ENCODE measurements around the gene CBARP.
A peak's percentile ranks its signal among the peaks of the same experiment; 100 is the strongest.

The CBARP gene

DNA sequence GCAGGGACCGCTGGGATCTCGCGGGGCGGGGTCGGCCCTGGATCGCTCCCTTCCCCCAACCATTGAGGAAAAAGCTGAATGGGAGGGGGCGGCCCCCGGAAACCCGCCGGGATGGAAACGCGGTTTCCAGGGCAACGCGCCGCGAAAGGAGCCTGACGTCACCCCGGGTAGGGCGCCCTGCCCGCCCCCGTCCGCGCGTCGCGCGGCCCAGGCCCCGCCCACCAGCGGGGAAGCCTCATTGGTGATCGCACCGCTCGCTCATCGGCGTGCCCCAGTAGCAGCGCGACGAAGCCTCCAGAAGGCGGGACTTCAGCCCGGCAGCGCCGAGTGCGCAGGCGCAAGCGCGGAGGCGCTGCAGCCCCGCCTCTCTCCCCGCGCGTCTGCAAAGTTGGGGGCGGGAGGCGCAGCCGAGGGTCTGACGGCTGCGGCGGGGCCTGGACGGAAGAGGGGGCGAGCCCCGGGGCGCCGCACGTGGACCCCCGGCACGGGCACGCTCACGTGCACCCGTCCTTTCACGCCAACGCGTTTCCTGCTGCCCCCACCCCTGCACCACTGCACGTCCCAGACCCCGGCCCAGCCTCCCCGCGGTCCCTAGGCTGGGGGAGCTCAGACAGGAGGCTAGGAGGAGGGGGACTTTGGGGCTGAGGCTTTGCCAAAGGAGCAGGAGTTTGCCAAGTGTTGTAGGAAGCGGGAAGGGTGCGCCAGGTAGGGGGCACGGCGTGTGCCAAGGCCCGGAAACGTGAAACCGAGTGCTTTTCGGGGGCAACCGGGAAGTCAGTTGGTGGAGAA is 23.1 kb upstream of the CBARP start (continued):
- TF ChIP-seq, protein P1, sequence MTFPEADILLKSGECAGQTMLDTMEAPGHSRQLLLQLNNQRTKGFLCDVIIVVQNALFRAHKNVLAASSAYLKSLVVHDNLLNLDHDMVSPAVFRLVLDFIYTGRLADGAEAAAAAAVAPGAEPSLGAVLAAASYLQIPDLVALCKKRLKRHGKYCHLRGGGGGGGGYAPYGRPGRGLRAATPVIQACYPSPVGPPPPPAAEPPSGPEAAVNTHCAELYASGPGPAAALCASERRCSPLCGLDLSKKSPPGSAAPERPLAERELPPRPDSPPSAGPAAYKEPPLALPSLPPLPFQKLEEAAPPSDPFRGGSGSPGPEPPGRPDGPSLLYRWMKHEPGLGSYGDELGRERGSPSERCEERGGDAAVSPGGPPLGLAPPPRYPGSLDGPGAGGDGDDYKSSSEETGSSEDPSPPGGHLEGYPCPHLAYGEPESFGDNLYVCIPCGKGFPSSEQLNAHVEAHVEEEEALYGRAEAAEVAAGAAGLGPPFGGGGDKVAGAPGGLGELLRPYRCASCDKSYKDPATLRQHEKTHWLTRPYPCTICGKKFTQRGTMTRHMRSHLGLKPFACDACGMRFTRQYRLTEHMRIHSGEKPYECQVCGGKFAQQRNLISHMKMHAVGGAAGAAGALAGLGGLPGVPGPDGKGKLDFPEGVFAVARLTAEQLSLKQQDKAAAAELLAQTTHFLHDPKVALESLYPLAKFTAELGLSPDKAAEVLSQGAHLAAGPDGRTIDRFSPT (tag by site-specific recombination; IDR thresholded peaks at IDR 0.05), result peak; percentile 88
- TF ChIP-seq, protein P2, sequence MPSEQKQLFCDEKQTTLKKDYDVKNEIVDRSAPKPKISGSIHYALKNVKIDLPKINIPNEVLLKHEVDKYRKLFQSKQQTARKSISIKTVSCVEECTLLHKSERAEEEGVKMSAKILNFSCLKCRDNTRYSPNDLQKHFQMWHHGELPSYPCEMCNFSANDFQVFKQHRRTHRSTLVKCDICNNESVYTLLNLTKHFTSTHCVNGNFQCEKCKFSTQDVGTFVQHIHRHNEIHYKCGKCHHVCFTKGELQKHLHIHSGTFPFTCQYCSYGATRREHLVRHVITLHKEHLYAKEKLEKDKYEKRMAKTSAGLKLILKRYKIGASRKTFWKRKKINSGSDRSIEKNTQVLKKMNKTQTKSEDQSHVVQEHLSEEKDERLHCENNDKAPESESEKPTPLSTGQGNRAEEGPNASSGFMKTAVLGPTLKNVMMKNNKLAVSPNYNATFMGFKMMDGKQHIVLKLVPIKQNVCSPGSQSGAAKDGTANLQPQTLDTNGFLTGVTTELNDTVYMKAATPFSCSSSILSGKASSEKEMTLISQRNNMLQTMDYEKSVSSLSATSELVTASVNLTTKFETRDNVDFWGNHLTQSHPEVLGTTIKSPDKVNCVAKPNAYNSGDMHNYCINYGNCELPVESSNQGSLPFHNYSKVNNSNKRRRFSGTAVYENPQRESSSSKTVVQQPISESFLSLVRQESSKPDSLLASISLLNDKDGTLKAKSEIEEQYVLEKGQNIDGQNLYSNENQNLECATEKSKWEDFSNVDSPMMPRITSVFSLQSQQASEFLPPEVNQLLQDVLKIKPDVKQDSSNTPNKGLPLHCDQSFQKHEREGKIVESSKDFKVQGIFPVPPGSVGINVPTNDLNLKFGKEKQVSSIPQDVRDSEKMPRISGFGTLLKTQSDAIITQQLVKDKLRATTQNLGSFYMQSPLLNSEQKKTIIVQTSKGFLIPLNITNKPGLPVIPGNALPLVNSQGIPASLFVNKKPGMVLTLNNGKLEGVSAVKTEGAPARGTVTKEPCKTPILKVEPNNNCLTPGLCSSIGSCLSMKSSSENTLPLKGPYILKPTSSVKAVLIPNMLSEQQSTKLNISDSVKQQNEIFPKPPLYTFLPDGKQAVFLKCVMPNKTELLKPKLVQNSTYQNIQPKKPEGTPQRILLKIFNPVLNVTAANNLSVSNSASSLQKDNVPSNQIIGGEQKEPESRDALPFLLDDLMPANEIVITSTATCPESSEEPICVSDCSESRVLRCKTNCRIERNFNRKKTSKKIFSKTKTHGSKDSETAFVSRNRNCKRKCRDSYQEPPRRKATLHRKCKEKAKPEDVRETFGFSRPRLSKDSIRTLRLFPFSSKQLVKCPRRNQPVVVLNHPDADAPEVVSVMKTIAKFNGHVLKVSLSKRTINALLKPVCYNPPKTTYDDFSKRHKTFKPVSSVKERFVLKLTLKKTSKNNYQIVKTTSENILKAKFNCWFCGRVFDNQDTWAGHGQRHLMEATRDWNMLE (tag by site-specific recombination; conservative IDR thresholded peaks at IDR 0.05; ENCODE audit: low read depth), result no peak
- TF ChIP-seq, protein P3, sequence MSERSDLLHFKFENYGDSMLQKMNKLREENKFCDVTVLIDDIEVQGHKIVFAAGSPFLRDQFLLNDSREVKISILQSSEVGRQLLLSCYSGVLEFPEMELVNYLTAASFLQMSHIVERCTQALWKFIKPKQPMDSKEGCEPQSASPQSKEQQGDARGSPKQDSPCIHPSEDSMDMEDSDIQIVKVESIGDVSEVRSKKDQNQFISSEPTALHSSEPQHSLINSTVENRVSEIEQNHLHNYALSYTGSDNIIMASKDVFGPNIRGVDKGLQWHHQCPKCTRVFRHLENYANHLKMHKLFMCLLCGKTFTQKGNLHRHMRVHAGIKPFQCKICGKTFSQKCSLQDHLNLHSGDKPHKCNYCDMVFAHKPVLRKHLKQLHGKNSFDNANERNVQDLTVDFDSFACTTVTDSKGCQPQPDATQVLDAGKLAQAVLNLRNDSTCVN (tag by site-specific recombination; optimal IDR thresholded peaks at IDR 0.05), result peak; percentile 95
- TF ChIP-seq ZNF600 (tag by site-specific recombination; IDR thresholded peaks at IDR 0.05) (no peak), GLIS2 (tag by site-specific recombination; IDR thresholded peaks at IDR 0.05) (peak; percentile 85), SP2 (tag by site-specific recombination; IDR thresholded peaks at IDR 0.05) (peak; percentile 97), SP7 (tag by site-specific recombination; IDR thresholded peaks at IDR 0.05) (peak; percentile 15), ZNF76 (tag by site-specific recombination; IDR thresholded peaks at IDR 0.05; ENCODE audit: borderline replicate concordance, low read depth) (0 out of 2 replicates have a peak, but pooled peaks have one; percentile 17), ZEB2 (tag by site-specific recombination; IDR thresholded peaks at IDR 0.05) (peak; percentile 16), ZNF585B (tag by site-specific recombination; IDR thresholded peaks at IDR 0.05) (no peak), ZFP3 (tag by site-specific recombination; IDR thresholded peaks at IDR 0.05; ENCODE audit: low read depth) (peak; percentile 80; the same call in 1 of the 2 replicates), EGR2 (tag by site-specific recombination; IDR thresholded peaks at IDR 0.05; ENCODE audit: low read depth) (peak; percentile 82), ZNF2 (tag by site-specific recombination; IDR thresholded peaks at IDR 0.05) (0 out of 2 replicates have a peak, but pooled peaks have one; percentile 18), ZSCAN30 (tag by site-specific recombination; IDR thresholded peaks at IDR 0.05) (no peak), ZNF133 (tag by site-specific recombination; IDR thresholded peaks at IDR 0.05) (no peak), YY2 (tag by site-specific recombination; IDR thresholded peaks at IDR 0.05) (0 out of 2 replicates have a peak, but pooled peaks have one; percentile 19), ZNF660 (tag by site-specific recombination; IDR thresholded peaks at IDR 0.05) (peak; percentile 49; the same call in 1 of the 2 replicates), IKZF3 (tag by site-specific recombination; IDR thresholded peaks at IDR 0.05) (peak; percentile 87), KLF16 (tag by site-specific recombination; IDR thresholded peaks at IDR 0.05) (no peak), ZBTB20 (tag by site-specific recombination; IDR thresholded peaks at IDR 0.05) (peak; percentile 65), ZNF239 (tag by site-specific recombination; IDR thresholded peaks at IDR 0.05) (no peak; the same call in 1 of the 2 replicates), FEZF1 (tag by site-specific recombination; IDR thresholded peaks at IDR 0.05) (no peak), ZNF335 (tag by site-specific recombination; conservative IDR thresholded peaks at IDR 0.05) (peak; percentile 65), MYNN (tag by site-specific recombination; IDR thresholded peaks at IDR 0.05; ENCODE audit: borderline replicate concordance) (peak; percentile 8; the same call in 1 of the 2 replicates), ZFHX2 (tag by site-specific recombination; conservative IDR thresholded peaks at IDR 0.05) (peak; percentile 96), ZNF514 (tag by site-specific recombination; IDR thresholded peaks at IDR 0.05) (no peak), SP3 (tag by site-specific recombination; IDR thresholded peaks at IDR 0.05) (peak; percentile 95), WT1 (tag by site-specific recombination; IDR thresholded peaks at IDR 0.05) (no peak)
- TF ChIP-seq, protein P4, sequence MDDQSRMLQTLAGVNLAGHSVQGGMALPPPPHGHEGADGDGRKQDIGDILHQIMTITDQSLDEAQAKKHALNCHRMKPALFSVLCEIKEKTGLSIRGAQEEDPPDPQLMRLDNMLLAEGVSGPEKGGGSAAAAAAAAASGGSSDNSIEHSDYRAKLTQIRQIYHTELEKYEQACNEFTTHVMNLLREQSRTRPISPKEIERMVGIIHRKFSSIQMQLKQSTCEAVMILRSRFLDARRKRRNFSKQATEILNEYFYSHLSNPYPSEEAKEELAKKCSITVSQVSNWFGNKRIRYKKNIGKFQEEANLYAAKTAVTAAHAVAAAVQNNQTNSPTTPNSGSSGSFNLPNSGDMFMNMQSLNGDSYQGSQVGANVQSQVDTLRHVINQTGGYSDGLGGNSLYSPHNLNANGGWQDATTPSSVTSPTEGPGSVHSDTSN (CRISPR knock-in tag; IDR thresholded peaks at IDR 0.05), result peak; percentile 98
- TF ChIP-seq, protein P5, sequence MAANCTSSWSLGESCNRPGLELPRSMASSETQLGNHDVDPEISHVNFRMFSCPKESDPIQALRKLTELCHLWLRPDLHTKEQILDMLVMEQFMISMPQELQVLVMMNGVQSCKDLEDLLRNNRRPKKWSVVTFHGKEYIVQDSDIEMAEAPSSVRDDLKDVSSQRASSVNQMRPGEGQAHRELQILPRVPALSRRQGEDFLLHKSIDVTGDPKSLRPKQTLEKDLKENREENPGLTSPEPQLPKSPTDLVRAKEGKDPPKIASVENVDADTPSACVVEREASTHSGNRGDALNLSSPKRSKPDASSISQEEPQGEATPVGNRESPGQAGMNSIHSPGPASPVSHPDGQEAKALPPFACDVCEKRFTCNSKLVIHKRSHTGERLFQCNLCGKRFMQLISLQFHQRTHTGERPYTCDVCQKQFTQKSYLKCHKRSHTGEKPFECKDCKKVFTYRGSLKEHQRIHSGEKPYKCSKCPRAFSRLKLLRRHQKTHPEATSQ (tag by site-specific recombination; IDR thresholded peaks at IDR 0.05), result peak; percentile 31; the same call in 1 of the 2 replicates

All from HEK293 (cell line).